Chondrocyte (in vitro differentiated cells): ENCODE measurements around the gene GIT1. TPM values are rescaled to one million over a fixed set of nuclear protein-coding genes. Genes with fewer than 3 reads are reported as not detected.

Experiments used
- DNase-seq: peaks from one replicate; pipeline ENCODE4 v3.0.0; 2021; ENCODE audit warnings: mixed read lengths, low spot score
- H3K27ac Mint-ChIP-seq: one replicate; pipeline ENCODE4 v1.8.0; 2021; ENCODE audit warnings: mild to moderate bottlenecking, moderate library complexity, mixed read lengths; ENCODE audit not compliant: unreplicated experiment
- H3K27me3 Mint-ChIP-seq: 2 replicates; pipeline ENCODE4 v1.8.0; 2021; ENCODE audit warnings: low read depth, mixed read lengths
- H3K36me3 Mint-ChIP-seq: 2 replicates; pipeline ENCODE4 v1.8.0; 2021; ENCODE audit warnings: low read depth, mixed read lengths
- H3K4me1 Mint-ChIP-seq: 2 replicates; pipeline ENCODE4 v1.8.0; 2021; ENCODE audit warnings: low read depth, mild to moderate bottlenecking, mixed read lengths
- H3K4me3 Mint-ChIP-seq: one replicate; pipeline ENCODE4 v1.8.0; 2021; ENCODE audit warnings: mild to moderate bottlenecking, moderate library complexity, mixed read lengths; ENCODE audit not compliant: unreplicated experiment
- H3K9me3 Mint-ChIP-seq: 2 replicates; pipeline ENCODE4 v1.8.0; 2021; ENCODE audit warnings: low read depth, mixed read lengths
- CTCF ChIP-seq: fragments of 200-600 bp; sonication (generic); IDR thresholded peaks from 2 replicates; pipeline ENCODE4 v1.5.0; 2021; ENCODE audit warnings: antibody characterized with exemption, mild to moderate bottlenecking, moderate library complexity
- total RNA-seq: library from RNA; stranded (reverse); gene quantifications from 3 replicates; pipeline ENCODE4 v1.2.1, GENCODE V29; 2021

Gene GIT1
- total RNA-seq, 1 donor from 2014 or later: 37.7 TPM

DNA sequence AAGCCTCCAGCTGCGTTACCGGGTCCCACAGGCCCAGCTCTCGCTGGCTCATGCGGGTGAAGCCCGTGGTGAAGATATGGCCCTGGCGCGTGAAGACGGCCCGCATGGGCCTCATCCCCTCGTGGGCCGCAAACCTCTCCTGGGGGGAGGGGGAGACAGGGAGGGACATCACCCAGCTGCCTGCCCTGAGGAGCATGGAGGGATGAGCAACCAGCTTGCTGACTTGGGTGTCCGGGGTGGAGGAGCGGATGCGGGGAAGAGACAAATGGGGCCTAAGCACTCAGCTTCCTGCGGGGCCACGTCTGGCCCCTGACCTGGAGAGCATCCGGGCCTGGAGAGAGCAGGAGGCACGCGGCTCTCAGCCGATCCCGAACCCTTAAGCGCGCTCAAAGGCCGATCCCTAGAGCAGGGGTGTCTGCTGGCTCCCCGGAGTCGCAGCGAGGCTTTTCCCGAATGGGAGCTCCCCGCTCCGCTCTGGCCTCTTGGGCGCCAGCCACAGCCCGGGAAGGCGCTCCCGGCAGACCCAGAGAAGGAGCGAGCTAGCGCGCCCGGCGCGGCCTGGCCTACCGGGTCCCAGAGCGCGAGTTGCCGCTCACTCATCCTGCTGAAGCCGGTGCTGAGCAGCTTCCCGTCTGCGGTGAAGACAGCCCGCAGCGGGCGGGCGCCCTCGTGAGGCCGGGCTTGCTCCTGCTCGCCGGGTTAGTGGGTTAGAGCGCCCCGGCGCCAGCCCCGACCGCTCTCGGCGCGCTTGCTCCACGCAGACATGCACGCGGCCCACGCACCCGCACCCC is 28.2 kb upstream of the GIT1 start:
- Mint-ChIP-seq H3K27ac (no peak overlapping the region), H3K9me3 (no peaks in the 10 kb centered on the region), H3K27me3 (peaks cover 2% of the 10 kb centered on the region), H3K4me3 (peak overlapping the region; percentile 36), H3K36me3 (no peaks in the 10 kb centered on the region), H3K4me1 (peaks cover 49% of the 10 kb centered on the region)
- TF ChIP-seq CTCF: peak; percentile 81
- DNase-seq: peak; percentile 78

DNA sequence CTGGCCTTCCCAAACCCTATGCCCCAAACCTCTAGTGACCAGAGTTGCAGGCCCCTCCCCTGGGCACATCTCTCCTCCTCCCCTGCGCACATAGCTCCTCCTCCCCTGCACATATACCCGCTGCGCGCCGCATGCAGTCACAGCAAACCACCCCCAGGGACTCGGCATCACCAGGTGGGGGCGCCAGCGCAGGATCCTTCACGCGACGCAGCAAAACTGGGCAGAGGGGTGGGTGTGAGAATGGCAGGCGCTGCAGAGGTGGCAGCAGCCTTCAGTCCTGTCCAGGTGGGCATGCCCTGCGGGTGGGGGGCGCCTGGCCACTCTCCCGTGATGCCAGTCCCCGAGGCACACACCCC is 27.7 kb upstream of the GIT1 start:
- Mint-ChIP-seq H3K36me3 (no peaks in the 10 kb centered on the region), H3K9me3 (no peaks in the 10 kb centered on the region), H3K4me1 (peaks cover 48% of the 10 kb centered on the region), H3K4me3 (peak overlapping the region; percentile 36), H3K27me3 (peaks cover 2% of the 10 kb centered on the region), H3K27ac (no peak overlapping the region)
- TF ChIP-seq CTCF: peak; percentile 73
- no peak for DNase-seq

GRCh38 chr17:29616300-29617048 is 27.0 kb upstream of the GIT1 start:
- Mint-ChIP-seq H3K27ac (no peak overlapping the region), H3K27me3 (peaks cover 2% of the 10 kb centered on the region), H3K9me3 (no peaks in the 10 kb centered on the region), H3K4me3 (peak overlapping the region; percentile 77), H3K36me3 (no peaks in the 10 kb centered on the region), H3K4me1 (peaks cover 41% of the 10 kb centered on the region)
- DNase-seq: peak; percentile 92
- TF ChIP-seq CTCF: no peak

GRCh38 chr17:29615492-29616299 is 26.2 kb upstream of the GIT1 start:
- H3K27me3 Mint-ChIP-seq: peaks cover 2% of the 10 kb centered on the region

More at GRCh38 chr17:29615492-29616299, 26.2 kb upstream of the GIT1 start:
- DNase-seq: peak; percentile 87
- Mint-ChIP-seq H3K27ac (peak overlapping the region; percentile 59), H3K9me3 (no peaks in the 10 kb centered on the region), H3K4me3 (peak overlapping the region; percentile 77), H3K36me3 (no peaks in the 10 kb centered on the region), H3K4me1 (peaks cover 37% of the 10 kb centered on the region)
- no peak for TF ChIP-seq CTCF
